NCI-H146 treated with DMSO at 0.1 percent for 48 hours (cell line): ENCODE data around the gene COPZ2.
"Not testable (repeated sequence)": the region's sequence is repeated elsewhere in the genome, so short reads cannot be mapped to it uniquely, and the experiment has no call there.

Experiments used
- DNase-seq: peaks from one replicate; lab custom pipeline; 2025; ENCODE audit not compliant: unreplicated experiment; lab: John Stamatoyannopoulos, UW

Gene COPZ2

DNA sequence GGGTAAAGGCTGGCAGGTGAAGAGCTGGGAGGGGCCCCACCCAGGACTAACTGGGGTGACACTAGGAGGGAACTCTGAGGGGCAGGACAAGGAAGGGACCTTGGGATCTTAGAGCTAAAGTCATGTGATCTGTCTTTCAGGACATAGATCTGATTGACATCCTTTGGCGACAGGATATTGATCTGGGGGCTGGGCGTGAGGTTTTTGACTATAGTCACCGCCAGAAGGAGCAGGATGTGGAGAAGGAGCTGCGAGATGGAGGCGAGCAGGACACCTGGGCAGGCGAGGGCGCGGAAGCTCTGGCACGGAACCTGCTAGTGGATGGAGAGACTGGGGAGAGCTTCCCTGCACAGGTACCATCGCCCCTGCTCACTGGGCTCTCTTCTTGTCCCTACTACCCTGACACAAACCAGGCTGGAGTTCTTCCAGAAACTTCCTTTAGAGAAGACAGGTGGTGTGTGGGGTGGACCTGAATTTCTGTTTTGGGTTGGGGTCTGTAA, 18.7 kb upstream of the COPZ2 start:
- DNase-seq, result no peak

GRCh38 chr17:48055531-48056245, 18.1 kb upstream of the COPZ2 start:
- no peak for DNase-seq

GRCh38 chr17:48054238-48055185, 16.9 kb upstream of the COPZ2 start:
- DNase-seq, result no peak

DNA sequence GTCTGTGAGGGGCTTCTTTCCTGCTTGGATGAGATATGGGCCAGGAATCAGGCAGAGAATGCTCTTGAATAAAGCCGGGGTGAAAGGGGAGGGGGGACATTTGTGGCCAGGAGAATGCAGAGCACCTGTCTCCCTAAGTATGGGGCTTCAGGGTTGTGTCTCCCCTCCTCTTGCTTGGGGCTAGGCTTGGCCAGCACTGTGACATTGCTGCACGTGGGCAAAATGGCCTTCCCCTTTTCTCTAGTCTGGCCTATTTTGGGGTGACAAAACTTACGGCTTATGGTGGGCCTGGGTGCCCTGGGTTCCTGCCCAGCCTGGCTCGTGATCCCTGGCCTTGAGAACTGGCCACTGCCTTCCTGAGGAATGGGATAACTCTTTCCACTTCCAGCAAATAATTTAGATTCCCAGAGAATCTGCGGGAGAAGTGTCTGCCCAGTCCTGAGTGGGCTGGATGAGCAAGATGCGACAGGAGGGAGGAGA, 16.2 kb upstream of the COPZ2 start:
- DNase-seq, result no peak

DNA sequence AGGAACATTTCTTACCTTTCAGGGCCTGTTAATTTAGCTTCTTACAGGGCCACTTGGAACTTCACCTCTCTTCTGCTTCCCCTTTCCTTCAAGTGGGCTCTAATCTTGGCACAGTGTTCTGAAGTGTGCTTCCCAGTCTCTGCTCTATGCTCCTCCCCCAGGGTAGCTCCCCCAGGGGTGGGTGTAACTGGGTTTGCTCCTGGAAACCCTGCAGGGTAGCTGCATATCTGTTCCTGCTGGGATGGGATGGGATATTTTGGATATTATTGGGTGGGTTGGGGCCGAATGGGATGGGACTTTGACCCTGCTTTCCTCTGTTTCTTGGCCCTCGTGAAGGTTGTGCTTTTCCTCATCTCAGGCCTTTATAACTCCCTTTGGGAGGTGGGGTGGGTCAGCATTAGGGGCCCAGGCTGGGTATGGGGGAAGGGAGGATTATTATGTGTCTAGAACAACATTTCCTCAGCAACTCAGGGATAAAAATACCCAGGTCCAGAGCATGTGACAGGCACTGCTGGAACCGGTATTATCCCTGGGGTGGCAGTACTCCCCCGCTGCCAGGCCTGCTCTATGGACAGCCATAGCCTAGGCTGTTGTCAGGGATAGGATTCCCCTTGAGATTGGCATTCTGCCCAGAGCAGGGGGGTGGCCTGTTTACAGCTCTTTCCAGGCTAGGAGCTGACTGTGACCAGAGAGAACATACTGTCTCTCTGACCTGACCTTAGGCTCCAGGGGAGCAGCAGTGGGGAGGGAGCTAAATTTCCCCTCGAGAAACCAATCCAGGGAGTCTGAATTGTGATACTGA, 15.6 kb upstream of the COPZ2 start:
- DNase-seq, result no peak

DNA sequence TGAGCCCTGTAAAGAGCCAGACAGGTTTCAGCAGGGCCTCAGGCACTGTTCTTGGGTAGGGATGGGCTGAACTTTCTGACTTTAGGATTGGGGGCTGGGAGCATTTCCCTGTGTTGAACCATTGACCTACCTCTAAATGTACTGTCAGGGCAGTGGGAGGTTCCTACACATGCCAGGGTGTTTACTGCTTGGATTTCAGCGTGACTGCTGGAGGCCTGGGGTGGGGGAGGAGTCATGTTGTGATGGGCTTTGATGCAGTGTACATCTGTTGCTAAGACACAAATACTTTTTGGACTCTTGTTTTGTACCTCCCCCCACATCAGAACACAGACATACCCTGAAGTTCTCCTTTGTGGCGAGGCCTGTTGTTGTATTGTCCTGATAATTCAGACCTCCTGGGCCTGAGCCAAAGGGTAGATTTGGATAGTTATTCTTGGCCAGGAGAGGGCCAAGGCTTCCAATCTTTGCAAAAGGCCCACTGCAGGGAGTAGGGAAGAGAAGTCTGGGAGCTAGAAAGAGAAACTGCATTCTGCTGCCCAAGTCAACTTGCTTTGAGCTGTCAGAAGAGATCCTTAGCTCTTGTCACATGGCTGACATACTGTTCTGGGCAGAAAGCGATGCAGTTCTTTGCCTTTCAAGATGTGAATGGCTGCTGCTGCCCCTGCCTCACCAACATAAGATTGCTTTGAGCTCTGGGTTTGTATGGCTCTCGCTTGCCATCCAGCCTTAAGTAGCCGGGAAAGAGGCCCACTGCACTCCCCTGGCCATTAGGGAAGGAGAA, 14.3 kb upstream of the COPZ2 start:
- no peak for DNase-seq

DNA sequence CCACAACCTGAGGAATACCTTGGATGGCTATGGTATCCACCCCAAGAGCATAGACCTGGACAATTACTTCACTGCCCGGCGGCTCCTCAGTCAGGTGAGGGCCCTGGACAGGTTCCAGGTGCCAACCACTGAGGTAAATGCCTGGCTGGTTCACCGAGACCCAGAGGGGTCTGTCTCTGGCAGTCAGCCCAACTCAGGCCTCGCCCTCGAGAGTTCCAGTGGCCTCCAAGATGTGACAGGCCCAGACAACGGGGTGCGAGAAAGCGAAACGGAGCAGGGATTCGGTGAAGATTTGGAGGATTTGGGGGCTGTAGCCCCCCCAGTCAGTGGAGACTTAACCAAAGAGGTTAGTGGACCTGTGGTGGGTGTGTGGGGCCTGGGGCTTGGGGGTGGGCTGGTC, 13.7 kb upstream of the COPZ2 start:
- no peak for DNase-seq

DNA sequence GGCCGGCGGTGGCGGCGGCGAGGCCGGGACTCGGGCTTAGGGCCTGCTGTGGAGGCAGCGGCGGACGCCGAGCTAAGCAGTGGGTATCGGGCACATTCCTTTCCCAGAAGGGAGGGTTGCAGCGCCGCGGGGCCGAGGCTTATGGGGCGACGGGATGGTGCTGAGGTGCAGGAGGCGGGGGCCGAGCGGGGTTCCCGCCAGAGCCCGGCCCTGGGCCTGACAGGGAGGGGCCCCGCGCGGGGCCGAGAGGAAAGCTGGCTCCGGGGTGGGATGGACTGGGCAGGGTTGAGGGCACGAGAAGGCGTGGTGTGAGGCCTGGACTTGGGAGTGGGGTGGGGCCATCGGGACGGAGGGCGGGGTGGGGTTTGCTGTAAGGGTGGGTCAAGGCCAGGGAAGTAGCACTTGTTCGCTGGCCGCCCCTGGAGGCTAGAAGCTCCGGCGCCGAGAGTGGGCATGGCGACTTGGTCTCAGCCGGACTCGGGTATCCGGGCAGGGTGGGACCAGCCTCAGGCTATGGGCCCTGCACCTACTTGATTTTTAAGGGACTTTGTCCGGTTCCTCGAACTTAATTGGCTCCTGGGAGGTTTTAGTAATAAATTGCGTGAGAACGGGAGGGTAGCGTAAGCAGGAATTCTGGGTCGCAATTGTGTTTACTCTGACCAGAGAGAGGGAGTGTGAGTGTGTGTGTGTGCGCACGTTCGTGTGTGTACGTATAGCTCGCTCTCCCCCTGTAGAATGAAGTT, 11.0 kb upstream of the COPZ2 start:
- peak; percentile 77 for DNase-seq

DNA sequence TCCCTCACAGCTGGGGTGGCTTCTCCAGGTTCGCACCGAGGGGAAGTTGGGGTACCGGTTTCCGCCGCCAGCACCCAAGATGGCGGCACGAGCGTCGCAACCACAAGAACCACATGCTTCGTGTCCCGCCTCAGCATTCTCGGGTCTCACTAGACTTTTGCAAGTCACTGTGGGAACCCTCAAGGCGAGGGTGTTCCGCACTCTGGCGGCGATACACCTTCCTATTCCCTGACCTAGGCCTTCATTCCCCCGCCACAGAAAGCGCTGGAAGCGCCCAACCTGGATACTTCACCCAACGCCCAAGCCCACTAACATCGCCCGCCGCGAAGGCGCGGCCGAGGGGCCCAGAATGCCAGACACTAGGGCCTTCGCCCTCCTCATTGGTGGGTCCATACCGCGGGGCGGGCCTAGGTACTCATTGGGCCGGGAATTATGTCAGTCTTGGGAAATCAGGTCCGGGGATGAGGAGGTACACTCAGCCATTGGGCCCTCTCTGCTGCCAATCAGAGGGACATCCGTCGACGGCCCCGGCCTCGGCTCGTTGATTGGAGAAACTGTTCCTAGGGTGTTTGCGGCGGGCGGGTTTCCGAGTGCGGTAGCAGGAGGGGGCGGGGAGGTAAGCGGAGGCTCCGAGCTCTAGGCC, 10.3 kb upstream of the COPZ2 start, which contains the start of gene NFE2L1:
Gene NFE2L1 (plus strand): TSS at position 619 of the 643 bp plus-strand sequence. CDS start 2,760 bp downstream, outside the sequence.
- peak; percentile 98 for DNase-seq

DNA sequence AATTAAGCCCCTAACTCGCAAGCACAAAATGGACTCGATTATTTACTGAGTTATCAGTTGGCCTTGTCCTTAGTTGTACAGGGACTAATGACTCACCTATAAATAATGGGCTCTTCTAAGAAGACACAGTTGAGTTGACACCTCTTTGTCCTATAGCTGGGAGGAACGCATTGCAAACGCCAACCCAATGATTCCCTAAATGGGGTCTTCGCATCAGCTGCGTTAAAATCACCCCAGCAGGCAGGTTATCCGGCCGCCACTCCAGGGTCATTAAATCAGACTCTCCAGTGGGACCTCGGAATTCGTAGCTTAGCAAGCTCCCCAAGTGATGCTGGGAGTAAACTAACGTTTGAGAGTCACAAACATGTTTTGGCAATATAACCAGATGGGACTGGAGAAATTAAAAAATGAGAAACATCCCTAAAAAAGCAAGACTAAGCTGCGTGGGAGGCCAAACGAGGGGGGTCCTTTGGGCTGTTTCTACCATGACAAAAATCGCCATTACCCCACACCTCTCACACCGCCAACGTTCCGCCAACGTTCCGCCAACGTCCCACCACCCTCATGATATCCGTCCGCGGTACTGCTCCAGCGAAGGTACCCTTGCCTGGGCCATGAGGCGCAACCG, 9.6 kb upstream of the COPZ2 start:
- DNase-seq, result peak; percentile 13

DNA sequence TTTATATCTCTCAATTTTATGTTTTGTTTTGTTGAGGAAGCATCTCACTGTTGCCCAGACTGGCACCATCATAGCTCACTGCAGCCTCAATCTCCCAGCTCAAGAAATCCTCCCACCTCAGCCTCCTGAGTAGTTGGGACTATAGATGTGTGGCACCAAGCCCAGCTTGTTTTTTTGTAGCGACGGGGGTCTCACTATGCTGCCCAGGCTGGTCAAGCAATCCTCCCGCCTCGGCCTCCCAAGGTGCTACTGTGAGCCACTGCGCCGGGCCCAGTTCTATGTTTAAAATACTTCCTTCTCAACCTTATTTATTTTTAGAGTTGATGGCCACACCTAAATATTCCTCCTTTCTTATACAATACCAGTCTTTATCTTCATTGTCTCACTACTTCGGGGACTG, 8.7 kb upstream of the COPZ2 start:
- no peak for DNase-seq

DNA sequence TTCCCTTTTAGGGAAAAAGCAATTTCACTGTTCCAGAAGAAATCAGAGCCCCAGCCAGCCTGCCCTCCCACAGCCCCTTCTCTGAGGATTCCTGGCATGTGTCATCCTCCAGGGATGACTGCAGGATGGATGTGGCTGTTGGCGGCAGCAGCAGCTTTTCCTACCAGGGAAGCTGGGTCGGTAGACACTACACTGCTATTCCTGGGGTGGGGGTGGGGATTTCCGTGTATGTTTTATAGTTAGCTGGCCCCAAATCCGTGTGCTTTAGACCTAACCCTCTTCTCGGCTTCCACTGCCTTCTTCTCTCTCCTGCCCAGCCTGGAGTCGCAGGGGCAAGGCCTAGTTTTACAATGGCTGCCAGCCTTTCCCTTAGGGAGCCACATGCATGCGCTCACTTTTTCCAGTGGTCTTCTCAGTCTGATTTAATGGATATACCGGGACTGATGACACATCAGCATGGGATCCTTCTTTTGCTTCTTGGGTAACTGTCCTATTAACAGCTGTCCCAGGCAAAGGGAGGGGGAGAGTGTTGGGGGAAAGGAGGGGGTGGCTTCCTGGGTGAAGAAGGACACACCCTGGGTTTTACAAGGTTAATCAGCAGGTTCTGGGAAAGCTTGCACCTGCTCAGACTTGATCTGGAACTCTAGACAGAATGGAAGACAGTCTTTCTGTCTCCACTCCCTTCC, 7.9 kb upstream of the COPZ2 start:
- DNase-seq, result no peak

GRCh38 chr17:48044851-48045250, 7.3 kb upstream of the COPZ2 start:
- no peak for DNase-seq

- DNase-seq, result no peak
Observed at GRCh38 chr17:48043176-48043575, 5.6 kb upstream of the COPZ2 start.

- no peak for DNase-seq
Observed at GRCh38 chr17:48038687-48039086, 1.1 kb upstream of the COPZ2 start.

DNA sequence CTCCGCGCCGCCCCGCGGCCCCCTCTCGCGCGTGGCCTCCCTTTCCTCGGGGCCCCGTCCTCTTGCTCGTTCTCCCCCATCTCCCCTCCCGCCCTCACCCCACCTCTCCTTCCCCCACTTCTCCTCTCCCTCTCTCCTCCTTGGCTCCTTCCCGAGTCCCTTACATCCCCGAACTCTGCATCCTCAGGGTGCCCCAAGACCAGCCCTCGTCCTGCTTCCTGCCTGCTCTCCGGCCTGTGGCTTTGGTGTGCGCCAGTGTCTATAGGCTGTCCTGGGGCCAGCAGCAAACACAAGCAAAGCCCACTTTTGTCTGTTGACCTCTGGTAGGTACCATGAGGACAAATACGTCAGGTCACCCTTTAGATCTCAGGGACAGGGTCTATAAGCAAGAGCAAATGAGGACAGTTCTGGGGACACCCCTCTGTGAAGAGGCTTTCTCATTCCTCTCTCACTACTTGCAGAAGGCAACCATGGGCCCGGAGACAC, 284 bp upstream of the COPZ2 start:
- DNase-seq, result no peak

DNA sequence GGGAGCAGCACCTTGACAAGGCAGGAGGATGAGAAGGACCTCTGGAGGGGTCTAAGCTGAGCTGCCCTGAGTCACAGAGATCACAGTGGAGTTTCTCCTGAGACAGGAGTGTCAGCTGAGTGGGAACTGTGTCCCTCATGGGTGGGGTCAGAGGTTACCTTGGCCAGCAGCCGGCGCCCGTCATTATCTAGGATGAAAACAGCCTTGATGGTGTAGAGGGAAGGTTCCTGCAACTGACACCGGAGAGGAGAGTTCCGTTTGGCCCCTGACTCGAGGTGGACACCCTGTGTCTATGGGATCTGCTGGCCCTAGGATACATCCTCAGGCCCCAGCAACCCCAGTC, 933 bp downstream of the COPZ2 start:
- no peak for DNase-seq

DNA sequence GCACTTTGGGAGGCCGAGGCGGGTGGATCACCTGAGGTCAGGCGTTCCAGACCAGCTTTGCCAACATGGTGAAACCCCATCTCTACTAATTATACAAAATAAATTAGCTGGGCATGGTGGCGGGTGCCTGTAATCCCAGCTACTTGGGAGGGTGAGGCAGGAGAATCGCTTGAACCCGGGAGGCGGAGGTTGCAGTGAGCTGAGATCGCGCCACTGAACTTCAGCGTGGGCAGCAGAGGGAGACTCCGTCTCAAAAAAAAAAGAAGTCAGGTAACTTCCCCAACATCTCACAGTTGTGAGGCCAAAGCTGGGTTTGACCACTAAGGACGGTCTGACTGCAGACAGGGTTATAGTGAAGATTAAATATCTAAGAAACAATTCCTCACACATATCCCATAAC, 2.9 kb downstream of the COPZ2 start:
- not testable (repeated sequence) for DNase-seq
